CD4-positive, alpha-beta T cell treated with Interleukin-21 for 1 hour (primary cell): ENCODE data around the gene PRR7.
A peak's percentile ranks its signal among the peaks of the same experiment; 100 is the strongest.
"Not testable (repeated sequence)": the region's sequence is repeated elsewhere in the genome, so short reads cannot be mapped to it uniquely, and the experiment has no call there.

Experiments
- DNase-seq: peaks from one replicate; pipeline ENCODE4 v3.0.0-alpha.2; 2020

The PRR7 gene, protein sequence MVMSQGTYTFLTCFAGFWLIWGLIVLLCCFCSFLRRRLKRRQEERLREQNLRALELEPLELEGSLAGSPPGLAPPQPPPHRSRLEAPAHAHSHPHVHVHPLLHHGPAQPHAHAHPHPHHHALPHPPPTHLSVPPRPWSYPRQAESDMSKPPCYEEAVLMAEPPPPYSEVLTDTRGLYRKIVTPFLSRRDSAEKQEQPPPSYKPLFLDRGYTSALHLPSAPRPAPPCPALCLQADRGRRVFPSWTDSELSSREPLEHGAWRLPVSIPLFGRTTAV

GRCh38 chr5:177446200-177447065, at the start of gene PRR7:
PRR7 (plus strand) TSS chr5:177446814; CDS start chr5:177455068, 8,254 bp downstream.
- DNase-seq: peak; percentile 80

DNA sequence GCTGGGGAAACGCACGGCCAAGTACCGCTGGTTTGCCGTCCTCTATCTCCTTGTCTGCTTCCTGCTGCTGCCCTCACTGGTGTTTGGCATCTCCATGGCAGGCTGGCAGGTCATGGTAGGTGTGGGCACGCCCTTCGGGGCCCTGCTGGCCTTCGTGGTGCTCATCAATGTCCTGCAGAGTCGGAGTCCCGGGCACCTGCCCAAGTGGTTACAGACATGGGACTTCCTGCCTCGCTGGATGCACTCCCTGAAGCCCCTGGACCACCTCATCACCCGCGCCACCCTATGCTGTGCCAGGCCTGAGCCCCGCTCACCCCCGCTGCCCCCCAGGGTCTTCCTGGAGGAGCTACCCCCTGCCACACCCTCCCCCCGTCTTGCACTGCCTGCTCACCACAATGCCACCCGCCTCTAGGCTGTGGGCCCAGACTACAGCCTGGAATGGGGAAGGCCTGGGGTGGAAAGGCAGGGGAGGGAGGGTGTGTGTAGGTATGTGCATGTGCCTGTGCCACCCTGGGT, 48.7 kb upstream of the PRR7 start:
- DNase-seq: no peak

GRCh38 chr5:177399997-177400868, 46.4 kb upstream of the PRR7 start, which contains the start of gene PFN3:
PFN3 (minus strand) TSS chr5:177400661; CDS start chr5:177400576, 85 bp downstream.
- DNase-seq: no peak

- DNase-seq: peak; percentile 74
Measured at GRCh38 chr5:177402271-177403043, 44.2 kb upstream of the PRR7 start.

- peak; percentile 66 for DNase-seq
Measured at GRCh38 chr5:177403102-177403791, 43.4 kb upstream of the PRR7 start.

DNA sequence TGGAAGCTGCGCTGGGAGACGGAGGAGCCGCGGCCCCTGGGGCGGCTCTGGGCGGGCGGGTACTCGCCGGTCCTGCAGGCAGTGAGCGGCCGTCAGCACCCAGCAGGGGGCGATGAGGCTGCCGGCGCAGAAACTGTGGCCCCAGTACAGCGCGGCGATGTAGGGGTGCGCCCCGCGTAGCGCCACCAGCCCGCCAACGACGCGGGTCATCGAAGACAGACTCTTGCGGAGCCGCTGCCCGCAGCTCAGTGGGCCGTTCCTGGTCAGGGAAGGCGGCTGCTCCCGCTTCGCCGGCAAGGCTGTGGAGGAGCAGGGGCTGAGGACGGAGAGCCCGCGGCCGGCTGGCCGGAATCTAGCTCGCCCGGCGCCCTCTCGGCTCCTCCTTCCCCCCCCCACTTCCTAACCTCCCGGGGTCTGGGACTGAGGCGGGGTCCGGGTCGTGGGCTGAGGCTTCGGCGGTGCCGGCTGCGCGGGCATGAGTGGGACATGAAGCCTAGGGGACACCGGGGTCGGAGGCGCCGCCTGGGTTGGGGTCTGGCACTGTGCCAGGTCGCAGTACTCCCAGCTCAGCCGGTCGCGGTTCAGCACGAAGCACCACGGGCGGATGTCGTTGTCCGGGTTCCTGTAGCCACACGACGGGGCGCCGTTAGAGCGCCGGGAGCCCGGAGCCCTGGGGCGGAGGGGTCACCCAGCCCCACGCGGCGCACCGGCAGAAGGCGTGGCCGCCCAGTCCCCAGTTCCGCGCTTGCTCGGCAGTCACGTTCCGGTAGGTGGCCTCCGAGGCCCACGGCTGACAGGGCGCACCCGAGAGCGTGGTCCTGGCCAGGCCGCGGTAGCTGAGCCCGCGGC, 42.6 kb upstream of the PRR7 start:
- peak; percentile 91 for DNase-seq

- DNase-seq: no peak
Measured at GRCh38 chr5:177404641-177405179, 41.9 kb upstream of the PRR7 start.

- no peak for DNase-seq
Measured at GRCh38 chr5:177405312-177405711, 41.3 kb upstream of the PRR7 start.

- peak; percentile 27 for DNase-seq
Measured at GRCh38 chr5:177405805-177406204, 40.8 kb upstream of the PRR7 start.

GRCh38 chr5:177409043-177409801, 37.4 kb upstream of the PRR7 start, which contains the start of gene F12:
F12 (minus strand) TSS chr5:177409564; CDS start chr5:177409527, 37 bp downstream.
- no peak for DNase-seq

- peak; percentile 33 for DNase-seq
Measured at GRCh38 chr5:177410575-177410974, 36.0 kb upstream of the PRR7 start.

DNA sequence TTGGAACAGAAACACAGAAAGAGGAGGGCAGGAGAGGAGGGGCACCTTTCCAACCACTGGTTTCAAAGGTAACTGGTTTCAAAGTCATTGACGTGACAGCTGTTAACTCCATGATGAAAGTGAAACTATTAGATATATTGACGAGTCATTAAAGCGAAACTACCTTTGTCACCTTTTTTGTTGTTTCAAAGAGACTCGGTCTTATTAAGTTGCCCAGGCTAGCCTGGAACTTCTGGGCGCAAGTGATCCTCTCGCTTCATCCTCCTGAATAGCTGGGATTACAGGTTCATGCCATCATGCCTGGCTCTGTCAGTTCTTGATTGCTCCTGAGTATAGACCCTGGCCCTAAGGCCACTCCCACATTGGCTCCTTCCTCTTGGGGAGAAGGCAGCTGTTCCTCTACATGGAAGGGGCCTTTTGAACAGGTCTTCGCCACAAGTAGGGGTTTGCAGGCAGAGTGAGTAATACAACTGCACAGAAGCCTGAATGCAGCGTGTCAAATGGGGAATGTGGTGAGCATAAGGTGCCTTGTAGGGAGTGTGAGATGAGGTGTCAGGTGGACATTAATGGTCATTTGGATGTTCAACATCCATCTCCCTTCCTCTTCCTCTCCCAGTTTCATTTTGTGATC, 33.9 kb upstream of the PRR7 start:
- DNase-seq: peak; percentile 78

GRCh38 chr5:177414481-177414880, 32.1 kb upstream of the PRR7 start:
- DNase-seq: no peak

GRCh38 chr5:177417081-177417480, 29.5 kb upstream of the PRR7 start:
- not testable (repeated sequence) for DNase-seq

GRCh38 chr5:177419046-177419445, 27.6 kb upstream of the PRR7 start:
- no peak for DNase-seq

GRCh38 chr5:177420472-177420871, 26.1 kb upstream of the PRR7 start:
- not testable (repeated sequence) for DNase-seq

DNA sequence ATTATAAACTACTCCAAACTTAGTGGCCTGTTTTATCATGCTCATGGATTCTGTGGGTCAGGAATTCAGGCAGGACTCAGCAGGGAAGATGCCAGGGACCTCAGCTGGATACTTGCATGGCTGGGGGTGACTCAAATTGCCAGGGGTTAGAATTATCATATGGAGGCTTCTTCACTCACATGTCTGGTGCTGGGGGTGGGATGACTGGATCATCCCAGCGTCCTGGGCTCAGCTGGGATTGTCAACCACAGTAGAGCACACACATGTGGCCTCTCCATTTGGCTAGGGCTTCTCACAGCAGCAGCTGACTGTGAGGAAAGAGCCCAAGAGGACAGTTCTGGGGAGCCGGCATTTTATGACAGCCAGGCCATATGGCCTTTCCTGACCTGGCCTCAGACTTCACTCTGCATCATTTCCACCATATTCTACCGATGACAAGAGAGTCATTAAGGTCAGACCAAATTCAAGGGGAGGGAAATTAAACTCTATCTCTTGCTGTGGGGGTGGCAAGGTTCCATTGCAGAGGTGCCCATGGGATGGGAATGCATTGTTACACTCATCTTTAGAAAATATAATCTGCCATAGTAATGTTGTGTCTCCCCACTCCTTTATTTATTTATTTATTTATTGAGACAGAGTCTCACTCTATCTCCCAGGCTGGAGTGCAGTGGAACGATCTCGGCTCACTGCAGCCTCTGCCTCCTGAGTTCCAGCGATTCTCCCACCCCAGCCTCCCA, 25.4 kb upstream of the PRR7 start:
- DNase-seq: no peak

DNA sequence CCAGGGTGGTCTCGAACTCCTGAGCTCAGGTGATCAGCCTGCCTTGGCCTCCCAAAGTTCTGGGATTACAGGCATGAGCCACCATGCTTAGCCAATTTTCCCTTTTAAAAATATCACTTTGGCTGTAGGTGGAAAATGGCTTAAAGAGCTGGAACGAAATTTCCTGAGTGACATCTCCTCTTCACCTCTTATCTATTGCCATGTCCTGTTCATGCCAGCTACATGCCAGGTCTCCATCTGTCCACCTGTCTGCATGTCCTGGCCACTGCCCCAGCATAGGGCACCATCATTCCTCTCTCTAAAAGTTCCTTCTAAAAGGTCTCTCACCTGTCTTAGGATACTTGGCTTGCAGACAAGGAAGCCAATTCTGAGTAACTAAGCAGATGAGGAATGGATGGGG, 22.9 kb upstream of the PRR7 start:
- DNase-seq: no peak
